WTC11 (cell line): ENCODE measurements around the gene TNNI3K.

Experiments used
- CTCF ChIP-seq: fragments of 200-600 bp; IDR thresholded peaks from 2 replicates; pipeline ENCODE4 v1.8.0; 2022; ENCODE audit warnings: antibody characterized with exemption
- ELF4 ChIP-seq: sonication (generic); formaldehyde crosslinking; IDR thresholded peaks from 2 replicates; pipeline ENCODE4 v1.8.1; 2022; ENCODE audit warnings: low read depth, mild to moderate bottlenecking, moderate library complexity, missing genetic modification reagents
- JUN ChIP-seq: sonication (generic); formaldehyde crosslinking; IDR thresholded peaks from 2 replicates; pipeline ENCODE4 v1.8.0; 2023; ENCODE audit warnings: mild to moderate bottlenecking, missing genetic modification reagents
- MYBL2 ChIP-seq: sonication (generic); formaldehyde crosslinking; IDR thresholded peaks from 2 replicates; pipeline ENCODE4 v1.8.1; 2023; ENCODE audit warnings: mild to moderate bottlenecking, moderate library complexity, missing genetic modification reagents
- NR1H2 ChIP-seq: sonication (generic); formaldehyde crosslinking; IDR thresholded peaks from 2 replicates; pipeline ENCODE4 v1.9.0; 2021; ENCODE audit warnings: mild to moderate bottlenecking, moderate library complexity, missing genetic modification reagents
- NR3C1 ChIP-seq: sonication (generic); formaldehyde crosslinking; conservative IDR thresholded peaks from 2 replicates; pipeline ENCODE4 v1.8.1; 2023; ENCODE audit warnings: low read depth, mild to moderate bottlenecking, missing genetic modification reagents
- ZNF121 ChIP-seq: sonication (generic); formaldehyde crosslinking; IDR thresholded peaks from 2 replicates; pipeline ENCODE4 v1.8.0; 2023; ENCODE audit warnings: missing genetic modification reagents

- TF ChIP-seq CTCF (no peak), ZNF121 (no peak), MYBL2 (CRISPR knock-in tag) (no peak), NR3C1 (CRISPR knock-in tag) (no peak), JUN (CRISPR knock-in tag) (no peak), NR1H2 (CRISPR knock-in tag) (no peak), ELF4 (CRISPR knock-in tag) (no peak)
These were observed 41.3 kb upstream of the TNNI3K start for GRCh38 chr1:74193908-74194307.
